ENCODE data around the gene CDK3.

DNA sequence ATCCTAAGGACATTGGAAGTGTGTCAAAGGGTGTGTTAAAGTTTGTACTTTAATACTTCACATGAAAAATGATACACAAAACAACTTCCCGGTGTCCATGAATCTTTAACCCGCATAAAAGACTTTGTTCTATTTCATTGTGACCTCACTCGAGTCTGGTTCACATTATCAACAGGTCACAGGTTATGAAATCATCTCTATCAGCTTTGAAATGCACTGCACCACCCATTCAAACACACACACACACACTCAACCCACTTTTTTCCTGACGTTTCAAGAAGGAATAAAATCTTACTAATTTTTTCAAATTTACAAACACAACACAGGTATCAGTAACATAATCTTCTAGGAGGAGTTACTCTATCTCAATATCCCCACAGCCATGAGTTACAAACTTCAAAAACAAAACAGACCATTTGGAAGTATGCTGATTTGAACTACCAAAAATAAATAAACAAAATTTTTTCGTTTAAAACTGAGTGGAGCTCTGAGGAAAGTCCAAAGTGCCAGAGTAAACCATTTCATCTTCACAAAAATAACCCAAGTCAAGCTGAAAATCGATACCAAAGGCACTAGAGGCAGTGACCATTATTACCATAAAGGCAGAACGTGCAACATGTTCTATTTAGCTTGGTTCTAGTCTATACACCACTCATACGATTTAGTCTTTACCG, 24.3 kb upstream of the CDK3 start:
- TF ChIP-seq, protein P1, sequence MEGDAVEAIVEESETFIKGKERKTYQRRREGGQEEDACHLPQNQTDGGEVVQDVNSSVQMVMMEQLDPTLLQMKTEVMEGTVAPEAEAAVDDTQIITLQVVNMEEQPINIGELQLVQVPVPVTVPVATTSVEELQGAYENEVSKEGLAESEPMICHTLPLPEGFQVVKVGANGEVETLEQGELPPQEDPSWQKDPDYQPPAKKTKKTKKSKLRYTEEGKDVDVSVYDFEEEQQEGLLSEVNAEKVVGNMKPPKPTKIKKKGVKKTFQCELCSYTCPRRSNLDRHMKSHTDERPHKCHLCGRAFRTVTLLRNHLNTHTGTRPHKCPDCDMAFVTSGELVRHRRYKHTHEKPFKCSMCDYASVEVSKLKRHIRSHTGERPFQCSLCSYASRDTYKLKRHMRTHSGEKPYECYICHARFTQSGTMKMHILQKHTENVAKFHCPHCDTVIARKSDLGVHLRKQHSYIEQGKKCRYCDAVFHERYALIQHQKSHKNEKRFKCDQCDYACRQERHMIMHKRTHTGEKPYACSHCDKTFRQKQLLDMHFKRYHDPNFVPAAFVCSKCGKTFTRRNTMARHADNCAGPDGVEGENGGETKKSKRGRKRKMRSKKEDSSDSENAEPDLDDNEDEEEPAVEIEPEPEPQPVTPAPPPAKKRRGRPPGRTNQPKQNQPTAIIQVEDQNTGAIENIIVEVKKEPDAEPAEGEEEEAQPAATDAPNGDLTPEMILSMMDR (IDR thresholded peaks at IDR 0.05), result no peak
- peak in 2 of 3 donors; percentile 27 to 34 for TF ChIP-seq POLR2A (IDR thresholded peaks at IDR 0.05)
